GM13977 (cell line): ENCODE measurements around the gene STIM1.

ENCODE experiments used
- DNase-seq: peaks from one replicate; pipeline ENCODE4 v3.0.0; 2012; ENCODE audit warnings: low spot score
- CTCF ChIP-seq: IDR thresholded peaks from 2 replicates; pipeline ENCODE4 v1.5.1; 2012; ENCODE audit warnings: mild to moderate bottlenecking, control low read depth; ENCODE audit not compliant: insufficient read depth; ENCODE audit errors: extremely low read depth, missing control alignments
- in situ Hi-C: fragments of 300-500 bp; cut with MboI; formaldehyde crosslinking; loops from one replicate; pipeline ENCODE4 v1.12.0; 2022; ENCODE audit warnings: low sequenced_read_pairs, low pct_unique_long_range_greater_than_20kb, mixed read lengths, inconsistent platforms; ENCODE audit not compliant: unreplicated experiment

The STIM1 gene

DNA sequence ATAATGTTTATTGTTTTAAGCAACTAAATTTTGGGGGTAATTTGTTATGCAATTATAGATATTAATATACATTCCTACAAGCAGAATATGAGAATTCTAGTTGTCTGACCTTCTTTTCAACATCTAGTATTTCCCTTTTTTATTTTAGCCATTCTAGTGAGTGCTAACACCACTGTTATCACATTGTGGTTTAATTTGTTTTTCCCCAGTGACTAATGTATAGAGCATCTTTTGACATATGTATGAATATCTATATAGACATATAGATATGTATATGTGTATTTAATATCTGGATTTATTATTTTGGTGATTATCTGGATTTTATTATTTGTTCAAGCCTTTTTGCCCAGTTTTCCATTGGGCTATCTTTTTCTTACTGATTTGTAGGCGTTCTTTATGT, 66.6 kb downstream of the STIM1 start:
- in situ Hi-C loops: no loop called here
- DNase-seq: no peak
- no peak for TF ChIP-seq CTCF

DNA sequence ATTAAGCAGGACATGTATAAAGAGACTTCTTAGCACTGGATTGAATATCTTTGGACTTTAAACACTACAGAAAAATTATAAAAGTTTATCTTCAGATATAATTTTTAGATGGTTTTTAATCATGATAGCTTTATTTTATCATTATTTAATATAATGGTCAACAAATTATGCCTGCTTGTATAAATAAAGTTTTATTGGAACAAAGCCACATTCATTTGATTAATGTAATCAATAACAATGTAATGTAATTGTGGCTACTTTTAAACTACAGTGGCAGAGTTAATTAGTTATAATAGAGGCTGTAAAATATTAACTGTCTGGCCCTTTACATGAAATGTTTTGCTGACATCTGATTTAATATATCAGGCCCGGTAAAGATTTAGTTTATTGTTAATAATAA, 70.0 kb downstream of the STIM1 start:
- in situ Hi-C loops: no loop called here
- no peak for TF ChIP-seq CTCF
- DNase-seq: no peak

GRCh38 chr11:3926458-3927095, 71.1 kb downstream of the STIM1 start:
- DNase-seq: no peak
- TF ChIP-seq CTCF: no peak

DNA sequence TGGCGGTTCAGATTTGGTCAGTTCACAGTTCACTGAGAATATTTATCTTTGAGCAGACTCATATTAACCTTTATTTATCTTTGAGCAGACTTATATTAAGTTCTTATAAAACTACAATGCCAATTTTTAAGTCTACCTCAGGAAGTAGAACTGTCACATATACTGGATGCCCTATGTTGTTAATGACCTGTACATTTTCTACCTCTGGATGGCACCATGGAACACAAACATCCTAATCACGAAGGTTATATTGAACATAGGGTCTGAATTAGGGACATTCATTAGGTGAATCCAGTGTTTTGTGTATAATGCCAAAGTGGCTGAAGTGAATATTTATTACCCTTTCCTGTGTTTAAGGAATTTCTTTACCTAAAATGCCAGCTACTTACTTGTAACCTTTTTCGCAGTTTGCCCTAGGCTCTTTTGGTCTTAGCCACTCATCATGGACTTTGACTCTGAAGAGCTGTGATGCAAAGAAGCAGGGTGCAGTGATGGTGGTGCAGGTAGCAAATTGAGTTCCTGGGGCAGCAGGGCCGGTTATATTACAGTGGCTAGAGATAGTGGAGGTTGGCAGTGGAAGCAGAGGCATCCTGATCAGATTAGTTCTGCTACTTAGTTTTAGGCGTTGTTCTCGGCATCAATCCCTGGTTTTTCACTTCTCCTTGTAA, 71.8 kb downstream of the STIM1 start:
- in situ Hi-C loops: no loop called here
- TF ChIP-seq CTCF: no peak

More at GRCh38 chr11:3926458-3927095, 71.1 kb downstream of the STIM1 start:
- in situ Hi-C loops: no loop called here

GRCh38 chr11:3929232-3929631, 73.8 kb downstream of the STIM1 start:
- DNase-seq: no peak
- TF ChIP-seq CTCF: no peak
- in situ Hi-C loops: no loop called here

More for the DNA sequence above, 71.8 kb downstream of the STIM1 start:
- DNase-seq: no peak

GRCh38 chr11:3929649-3930048, 74.2 kb downstream of the STIM1 start:
- in situ Hi-C loops: no loop called here
- no peak for DNase-seq
- TF ChIP-seq CTCF: no peak

DNA sequence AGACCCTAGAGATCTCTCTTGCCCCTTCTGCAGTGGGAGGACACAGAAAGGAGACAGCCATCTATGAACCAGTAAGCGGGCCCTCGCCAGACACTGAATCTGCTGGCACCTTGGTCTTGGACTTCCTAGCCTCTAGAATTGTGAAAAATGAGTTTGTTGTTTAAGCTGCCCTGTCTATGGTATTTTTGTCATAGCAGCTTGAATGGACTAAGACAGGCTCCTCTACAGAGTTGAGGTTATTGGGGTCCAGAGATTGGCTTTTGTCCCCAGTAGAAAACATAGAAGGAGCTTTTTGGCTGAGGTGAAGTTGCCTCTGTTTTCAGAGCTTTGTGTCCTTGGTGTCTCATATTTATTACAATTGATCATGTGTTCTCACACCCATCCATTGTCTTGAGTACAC, 77.2 kb downstream of the STIM1 start:
- no peak for TF ChIP-seq CTCF

More for the DNA sequence above, 77.2 kb downstream of the STIM1 start:
- DNase-seq: no peak
- in situ Hi-C loops: no loop called here
